ENCODE data around the gene PREX1.

DNA sequence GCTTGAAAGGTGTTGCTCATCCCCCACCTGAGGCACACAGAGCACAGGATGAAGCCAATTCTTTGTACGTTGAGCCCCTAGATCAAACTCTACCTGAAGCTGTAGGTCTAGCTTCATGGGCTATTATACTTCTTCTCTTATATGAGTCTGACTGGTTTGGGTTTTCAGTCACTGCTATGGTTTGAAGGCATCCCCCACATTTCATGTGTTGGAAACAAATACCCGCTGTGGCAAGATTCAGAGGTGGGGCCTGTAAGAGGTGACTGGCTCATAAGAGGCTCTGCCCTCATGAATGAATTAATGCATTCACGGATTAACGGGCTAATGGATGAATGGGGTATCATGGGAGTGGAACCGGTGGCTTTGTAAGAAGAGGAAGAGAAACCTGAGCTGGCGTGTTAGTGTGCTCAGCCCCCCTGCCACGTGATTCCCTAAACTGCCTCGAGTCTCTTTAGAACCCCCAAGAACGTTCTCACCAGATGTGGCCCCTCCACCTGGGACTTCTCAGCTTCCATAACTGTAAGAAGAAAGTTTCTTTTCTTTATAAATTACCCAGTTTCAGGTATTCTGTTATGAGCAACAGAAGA is 39.2 kb downstream of the PREX1 start:
- TF ChIP-seq, protein P1, sequence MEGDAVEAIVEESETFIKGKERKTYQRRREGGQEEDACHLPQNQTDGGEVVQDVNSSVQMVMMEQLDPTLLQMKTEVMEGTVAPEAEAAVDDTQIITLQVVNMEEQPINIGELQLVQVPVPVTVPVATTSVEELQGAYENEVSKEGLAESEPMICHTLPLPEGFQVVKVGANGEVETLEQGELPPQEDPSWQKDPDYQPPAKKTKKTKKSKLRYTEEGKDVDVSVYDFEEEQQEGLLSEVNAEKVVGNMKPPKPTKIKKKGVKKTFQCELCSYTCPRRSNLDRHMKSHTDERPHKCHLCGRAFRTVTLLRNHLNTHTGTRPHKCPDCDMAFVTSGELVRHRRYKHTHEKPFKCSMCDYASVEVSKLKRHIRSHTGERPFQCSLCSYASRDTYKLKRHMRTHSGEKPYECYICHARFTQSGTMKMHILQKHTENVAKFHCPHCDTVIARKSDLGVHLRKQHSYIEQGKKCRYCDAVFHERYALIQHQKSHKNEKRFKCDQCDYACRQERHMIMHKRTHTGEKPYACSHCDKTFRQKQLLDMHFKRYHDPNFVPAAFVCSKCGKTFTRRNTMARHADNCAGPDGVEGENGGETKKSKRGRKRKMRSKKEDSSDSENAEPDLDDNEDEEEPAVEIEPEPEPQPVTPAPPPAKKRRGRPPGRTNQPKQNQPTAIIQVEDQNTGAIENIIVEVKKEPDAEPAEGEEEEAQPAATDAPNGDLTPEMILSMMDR (IDR thresholded peaks at IDR 0.05) = no peak
- no peak for TF ChIP-seq POLR2AphosphoS5 (IDR thresholded peaks at IDR 0.05; ENCODE audit: low read depth, low read length)
